Measurements from ENCODE around the gene RERE.
"Not testable (repeated sequence)": the region's sequence is repeated elsewhere in the genome, so short reads cannot be mapped to it uniquely, and the experiment has no call there.

Gene RERE

GRCh38 chr1:8389958-8390535 lies 427.4 kb downstream of the RERE start:
- no peak for DNase-seq

- no peak for DNase-seq
Measured at GRCh38 chr1:8388732-8389562, 428.5 kb downstream of the RERE start.

- DNase-seq, result no peak
Measured at GRCh38 chr1:8386247-8386646, 431.2 kb downstream of the RERE start.

GRCh38 chr1:8384577-8384976 lies 432.9 kb downstream of the RERE start:
- no peak for DNase-seq

- no peak for DNase-seq
Measured at GRCh38 chr1:8384088-8384487, 433.4 kb downstream of the RERE start.

- no peak for DNase-seq
Measured at GRCh38 chr1:8382608-8383505, 434.6 kb downstream of the RERE start.

- no peak for DNase-seq
Measured at GRCh38 chr1:8382051-8382505, 435.4 kb downstream of the RERE start.

GRCh38 chr1:8381618-8382017 lies 435.8 kb downstream of the RERE start:
- DNase-seq, result no peak

GRCh38 chr1:8380310-8380709 lies 437.1 kb downstream of the RERE start:
- DNase-seq, result not testable (repeated sequence)

- no peak for DNase-seq
Measured at GRCh38 chr1:8379513-8380186, 437.8 kb downstream of the RERE start.

- no peak for DNase-seq
Measured at GRCh38 chr1:8378981-8379470, 438.4 kb downstream of the RERE start.

- DNase-seq, result no peak
Measured at GRCh38 chr1:8378178-8378577, 439.3 kb downstream of the RERE start.

GRCh38 chr1:8377271-8377981 lies 440.0 kb downstream of the RERE start:
- DNase-seq, result no peak

GRCh38 chr1:8376358-8376840 lies 441.0 kb downstream of the RERE start:
- no peak for DNase-seq

GRCh38 chr1:8374812-8375211 lies 442.6 kb downstream of the RERE start:
- DNase-seq, result no peak

- no peak for DNase-seq
Measured at GRCh38 chr1:8374356-8374755, 443.1 kb downstream of the RERE start.

- DNase-seq, result no peak
Measured at GRCh38 chr1:8373581-8374241, 443.7 kb downstream of the RERE start.

- DNase-seq, result no peak
Measured at GRCh38 chr1:8373125-8373524, 444.3 kb downstream of the RERE start.

- DNase-seq, result no peak
Measured at GRCh38 chr1:8371372-8371991, 446.0 kb downstream of the RERE start.

- no peak for DNase-seq
Measured at GRCh38 chr1:8370905-8371315, 446.5 kb downstream of the RERE start.
